ENCODE measurements around the gene ZNF654.

- TF ChIP-seq CTCF (IDR thresholded peaks at IDR 0.05; ENCODE audit: low read length): no peak
- no peak for TF ChIP-seq EZH2 (optimal IDR thresholded peaks at IDR 0.05; ENCODE audit: low read depth, low read length)
These were observed 812 bp upstream of the ZNF654 start for GRCh38 chr3:88058306-88058580.

Data from MM.1S (cell line).